GM21367 (cell line): ENCODE results near the gene TBCK.

Experiments
- ATAC-seq: cut with Tn5 transposase; IDR thresholded peaks from one replicate; pipeline ENCODE4 v1.9.1; 2021; ENCODE audit not compliant: unreplicated experiment

TBCK gene

GRCh38 chr4:106049490-106049889 is 266.5 kb downstream of the TBCK start:
- ATAC-seq, result no peak

DNA sequence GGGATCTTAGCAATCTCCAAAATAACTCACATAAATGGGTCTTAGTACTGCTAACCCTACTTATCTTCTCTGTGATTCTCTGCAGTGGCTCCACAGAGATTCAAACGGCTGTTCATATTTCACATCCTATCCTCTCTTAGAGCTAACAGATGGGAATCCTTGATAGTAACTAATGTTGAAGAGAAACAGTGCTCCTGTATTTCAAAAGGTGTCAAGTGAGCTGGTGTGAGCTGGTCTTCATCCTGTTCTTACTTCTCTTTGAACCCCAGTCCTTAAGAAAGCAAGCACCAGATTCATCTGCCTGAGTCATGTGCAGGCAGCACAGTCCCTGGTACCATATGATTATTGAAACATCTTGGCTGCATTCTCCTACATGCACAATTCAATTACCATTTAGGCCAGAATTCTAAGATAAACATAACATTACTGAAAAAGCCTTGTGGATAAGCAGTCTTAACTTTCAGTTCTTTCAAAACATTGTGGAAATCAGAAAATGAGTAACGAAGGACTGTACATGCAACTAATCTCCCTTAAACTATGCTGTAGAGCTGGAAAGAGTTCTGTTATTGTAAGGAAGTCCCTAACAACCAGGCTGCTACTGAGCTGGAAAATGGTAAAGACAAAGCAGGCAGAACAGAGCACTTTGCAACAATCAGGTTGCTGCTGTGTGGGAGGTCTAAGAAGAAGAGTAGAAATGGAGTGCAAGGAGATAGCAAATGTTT is 267.6 kb downstream of the TBCK start:
- ATAC-seq, result no peak

GRCh38 chr4:106046083-106046482 is 269.9 kb downstream of the TBCK start:
- ATAC-seq, result no peak

DNA sequence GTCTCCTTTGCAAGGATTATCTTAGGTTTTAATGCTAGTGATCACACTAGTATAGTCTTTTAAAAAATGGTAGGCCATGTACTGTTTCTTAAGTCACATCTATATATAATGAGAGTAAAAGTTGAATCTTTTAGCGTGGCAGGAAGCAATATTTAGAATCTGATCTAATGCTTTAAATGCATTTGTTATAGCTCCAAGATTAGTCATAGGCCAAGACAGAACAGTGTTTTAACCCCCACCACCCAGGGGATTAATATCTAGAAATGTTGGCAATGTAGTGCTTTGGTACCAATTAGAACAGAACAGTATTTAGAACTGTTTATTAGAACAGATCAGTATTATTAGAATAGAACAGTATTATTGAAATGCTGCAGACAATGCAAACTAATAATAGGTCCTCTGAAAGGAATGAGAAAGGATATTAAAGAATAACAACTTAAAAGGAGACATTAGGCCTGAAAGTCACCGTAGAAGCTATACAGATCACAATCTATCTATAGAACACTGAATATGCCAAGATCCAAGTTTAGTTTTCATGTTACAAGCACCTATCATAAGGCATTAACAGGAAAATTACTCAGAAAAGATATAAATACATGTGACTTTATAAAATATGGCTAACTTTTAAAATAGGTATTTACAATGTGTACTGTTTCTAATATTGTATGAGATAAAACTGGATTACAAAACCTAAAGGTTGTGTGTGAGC is 274.6 kb downstream of the TBCK start:
- ATAC-seq, result no peak

DNA sequence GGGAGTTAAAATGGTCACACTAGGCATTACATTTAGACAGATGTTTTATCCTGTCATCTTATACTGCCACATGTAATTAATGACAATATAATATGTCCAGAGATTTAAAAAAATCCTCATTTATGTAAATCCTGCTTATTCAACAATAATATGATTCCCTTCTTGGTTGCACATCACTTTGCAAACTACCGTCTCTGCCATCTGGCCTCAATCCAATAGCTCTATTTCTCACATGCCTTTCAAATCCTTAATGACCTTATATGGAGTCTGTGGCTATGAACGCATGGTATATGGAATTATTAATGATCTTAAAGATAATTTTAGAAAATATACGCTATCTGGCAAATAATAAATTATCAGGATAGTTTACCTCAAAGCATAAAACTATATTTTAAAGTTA is 276.2 kb downstream of the TBCK start:
- no peak for ATAC-seq

GRCh38 chr4:106038908-106039307 is 277.1 kb downstream of the TBCK start:
- ATAC-seq, result no peak

GRCh38 chr4:106038012-106038411 is 278.0 kb downstream of the TBCK start:
- no peak for ATAC-seq

DNA sequence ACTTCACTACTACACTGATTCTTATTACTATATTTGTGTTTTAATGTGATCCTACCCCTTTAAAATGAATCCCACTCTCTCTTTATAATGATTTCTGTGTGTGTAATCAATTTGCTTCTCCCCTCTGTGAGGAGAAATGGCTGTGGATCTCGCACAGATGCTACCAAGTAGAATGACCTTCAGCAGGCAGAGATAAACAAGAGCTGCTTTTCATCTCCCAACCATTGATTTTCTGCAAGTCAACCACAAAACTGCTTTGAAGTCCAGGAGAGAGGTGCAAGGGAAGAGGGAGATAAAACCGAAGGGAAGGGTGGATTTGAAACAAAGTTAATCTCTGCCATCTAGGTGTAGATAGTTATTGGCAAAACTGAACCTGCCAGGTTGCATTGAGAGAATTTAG is 279.2 kb downstream of the TBCK start:
- no peak for ATAC-seq

GRCh38 chr4:106036334-106036733 is 279.7 kb downstream of the TBCK start:
- no peak for ATAC-seq

GRCh38 chr4:106035204-106035603 is 280.8 kb downstream of the TBCK start:
- no peak for ATAC-seq

- ATAC-seq, result no peak
These were observed 281.3 kb downstream of the TBCK start for GRCh38 chr4:106034751-106035150.

DNA sequence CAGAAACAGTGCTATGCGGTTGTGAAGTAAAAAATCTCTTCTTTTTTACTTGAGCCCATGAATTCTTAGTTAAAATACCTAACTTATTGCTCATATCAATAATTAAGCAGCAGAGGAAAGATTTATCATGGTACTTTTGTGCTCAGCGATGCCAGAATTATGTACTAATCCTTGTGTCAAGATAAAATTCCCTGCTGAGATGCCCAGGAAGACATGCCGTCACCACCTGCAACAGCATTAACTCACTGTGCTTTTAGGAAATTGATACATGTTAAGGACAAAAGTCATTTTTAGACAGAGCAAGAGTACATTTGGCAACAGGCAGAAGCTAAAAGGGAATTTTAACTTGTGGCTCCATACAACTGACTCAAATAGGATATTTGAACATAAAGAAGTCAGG is 281.8 kb downstream of the TBCK start:
- ATAC-seq, result no peak

DNA sequence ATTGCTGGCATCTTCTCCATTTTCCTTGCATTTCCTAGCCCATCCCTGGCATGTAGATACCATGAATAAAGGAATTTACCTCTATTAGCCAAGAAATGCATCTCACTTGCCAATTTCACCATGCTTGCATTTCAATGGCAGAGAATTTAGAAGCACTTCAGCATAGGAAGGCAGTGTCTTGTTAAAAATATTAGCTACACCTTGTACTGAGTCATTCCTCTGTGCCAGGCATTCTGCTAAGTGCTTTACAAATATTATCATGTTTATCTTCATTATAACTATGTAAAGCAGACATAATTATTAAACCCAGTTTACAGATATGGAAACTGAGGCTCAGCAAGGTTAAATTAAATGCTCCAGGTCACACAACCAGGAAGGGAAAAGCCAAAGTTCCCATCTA is 282.5 kb downstream of the TBCK start:
- ATAC-seq, result no peak

GRCh38 chr4:106032851-106033286 is 283.1 kb downstream of the TBCK start:
- ATAC-seq, result no peak

DNA sequence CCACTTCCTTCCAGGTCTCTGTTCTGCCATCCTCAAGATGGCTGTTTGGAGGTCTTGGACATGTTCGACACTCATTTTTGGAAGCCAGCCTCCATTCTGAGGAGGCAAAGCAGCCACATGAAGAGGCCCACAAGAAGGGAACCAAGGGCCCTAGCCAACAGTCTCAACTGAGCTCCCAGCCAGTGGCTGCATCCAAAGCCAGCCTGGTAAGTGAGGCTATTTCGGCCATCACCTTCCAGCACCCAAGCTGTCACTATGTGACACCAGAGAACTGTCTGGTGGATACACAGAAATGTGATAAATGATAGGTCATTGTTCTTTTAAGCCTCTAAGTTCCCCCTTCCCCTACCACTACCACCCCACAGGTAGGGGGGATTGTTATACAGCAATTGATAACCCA is 293.6 kb downstream of the TBCK start:
- ATAC-seq, result no peak

DNA sequence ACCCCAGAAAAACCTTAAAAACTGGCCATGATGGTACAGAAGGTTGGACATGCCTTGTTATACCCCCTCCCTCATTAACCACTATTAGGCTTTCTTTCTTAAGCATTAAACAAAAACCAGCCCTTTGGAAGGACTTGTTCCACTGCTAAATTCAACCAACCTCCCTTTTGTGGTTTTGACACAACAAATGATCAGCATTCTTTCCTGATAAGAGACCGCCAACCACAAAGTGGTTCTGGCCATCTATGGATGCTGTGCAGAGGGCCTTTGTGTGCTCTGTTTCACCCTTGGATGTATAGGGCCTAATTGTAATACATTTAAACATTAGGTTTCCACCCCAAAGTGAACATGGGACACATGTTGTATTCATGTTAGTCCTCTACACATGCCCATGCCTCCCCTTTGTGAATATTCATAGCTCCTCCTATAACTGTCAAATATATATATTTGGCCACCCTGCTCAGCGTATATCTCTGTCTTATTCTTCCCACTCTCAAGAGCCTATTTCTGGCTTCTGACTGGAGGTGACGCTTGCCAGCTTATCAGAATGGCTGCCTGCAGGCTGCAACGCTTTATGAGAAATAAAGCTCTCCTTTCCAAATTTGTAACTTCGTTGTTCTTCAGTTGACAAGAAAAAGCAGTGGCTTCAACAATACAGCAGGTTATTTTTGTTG is 294.1 kb downstream of the TBCK start:
- no peak for ATAC-seq

DNA sequence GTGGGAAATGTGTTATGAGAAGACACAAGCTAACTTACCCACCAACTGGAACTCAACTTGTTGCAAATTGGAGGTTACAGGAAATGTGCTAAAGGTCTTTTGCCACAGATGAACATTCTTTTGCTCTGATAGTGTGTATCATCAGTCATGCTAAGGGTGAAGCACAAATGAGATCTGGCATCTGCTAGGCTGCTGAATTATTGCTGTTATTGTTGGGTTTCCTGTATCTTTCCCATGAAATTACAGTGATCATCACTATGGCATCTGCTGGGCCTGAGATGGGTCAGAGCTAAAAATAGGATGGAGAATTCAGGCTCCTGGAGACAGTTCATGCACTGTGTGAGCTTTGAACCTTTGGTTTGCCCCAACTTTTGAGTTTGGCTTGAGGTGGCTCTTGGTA is 296.2 kb downstream of the TBCK start:
- ATAC-seq, result no peak

GRCh38 chr4:106017975-106018374 is 298.0 kb downstream of the TBCK start:
- ATAC-seq, result no peak

DNA sequence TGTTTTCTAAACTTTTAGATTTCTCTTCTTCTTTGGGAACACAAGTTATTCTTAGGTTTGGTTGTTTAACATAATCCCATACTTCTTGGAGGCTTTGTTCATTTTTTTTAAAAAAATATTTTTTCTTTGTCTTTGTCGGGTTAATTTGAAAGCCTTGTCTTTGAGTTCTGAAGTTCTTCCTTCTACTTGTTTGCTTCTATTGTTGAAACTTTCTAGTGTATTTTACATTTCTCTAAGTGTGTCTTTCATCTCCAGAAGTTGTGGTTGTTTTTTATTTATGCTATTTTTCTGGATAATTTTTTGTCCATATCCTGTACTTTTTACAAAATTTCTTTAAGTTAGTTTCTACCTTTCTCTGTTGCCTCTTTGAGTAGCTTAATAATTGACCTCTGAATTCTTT is 304.6 kb downstream of the TBCK start:
- ATAC-seq, result no peak

DNA sequence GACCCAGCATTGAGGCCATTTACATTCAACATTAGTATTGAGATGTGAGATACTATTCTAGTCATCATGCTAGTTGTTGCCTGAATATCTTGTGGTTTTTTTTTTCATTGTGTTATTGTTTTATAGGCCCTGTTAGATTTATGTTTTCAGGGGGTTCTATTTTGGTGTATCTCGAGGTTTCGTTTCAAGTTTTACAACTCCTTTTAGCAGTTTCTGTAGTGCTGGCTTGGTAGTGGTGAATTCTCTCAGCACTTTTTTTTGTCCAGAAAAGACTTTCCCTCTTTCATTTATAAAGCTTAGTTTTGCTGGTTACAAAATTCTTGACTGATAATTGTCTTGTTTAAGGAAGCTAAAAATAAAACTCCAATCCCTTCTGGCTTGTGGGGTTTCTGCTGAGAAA is 305.2 kb downstream of the TBCK start:
- no peak for ATAC-seq

GRCh38 chr4:106002994-106003393 is 313.0 kb downstream of the TBCK start:
- no peak for ATAC-seq
